Activated CD4-positive, alpha-beta T cell treated with anti-CD3 and anti-CD28 coated beads, Interleukin-2, amount 50 U/mL, for 4 hours (primary cell): ENCODE measurements around the gene PARP1.

ENCODE experiments used
- DNase-seq, 2 experiments: peaks; one replicate each; pipeline ENCODE4 v3.0.0-alpha.2; 2020

The PARP1 gene

DNA sequence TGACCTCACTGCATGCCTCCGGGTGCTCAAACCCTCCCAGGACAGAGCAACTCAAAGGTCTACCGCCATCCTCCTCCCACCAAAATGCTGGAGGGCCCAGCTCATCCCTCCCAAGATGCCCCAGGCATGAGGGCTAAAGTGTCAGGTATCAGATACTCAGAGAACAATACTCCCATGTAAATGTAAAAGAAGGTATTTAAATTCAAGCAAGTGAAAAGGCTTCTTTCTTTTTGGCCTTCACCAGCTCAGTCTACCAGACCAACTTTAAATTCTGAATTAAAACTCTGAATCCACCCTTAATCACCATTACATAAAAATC, 3.0 kb downstream of the PARP1 start:
- no peak for DNase-seq

- no peak for DNase-seq
Measured at GRCh38 chr1:226404063-226404903, 3.6 kb downstream of the PARP1 start.

- no peak for DNase-seq
Measured at GRCh38 chr1:226403201-226404034, 4.5 kb downstream of the PARP1 start.

GRCh38 chr1:226402739-226403165, 5.1 kb downstream of the PARP1 start:
- DNase-seq: no peak

DNA sequence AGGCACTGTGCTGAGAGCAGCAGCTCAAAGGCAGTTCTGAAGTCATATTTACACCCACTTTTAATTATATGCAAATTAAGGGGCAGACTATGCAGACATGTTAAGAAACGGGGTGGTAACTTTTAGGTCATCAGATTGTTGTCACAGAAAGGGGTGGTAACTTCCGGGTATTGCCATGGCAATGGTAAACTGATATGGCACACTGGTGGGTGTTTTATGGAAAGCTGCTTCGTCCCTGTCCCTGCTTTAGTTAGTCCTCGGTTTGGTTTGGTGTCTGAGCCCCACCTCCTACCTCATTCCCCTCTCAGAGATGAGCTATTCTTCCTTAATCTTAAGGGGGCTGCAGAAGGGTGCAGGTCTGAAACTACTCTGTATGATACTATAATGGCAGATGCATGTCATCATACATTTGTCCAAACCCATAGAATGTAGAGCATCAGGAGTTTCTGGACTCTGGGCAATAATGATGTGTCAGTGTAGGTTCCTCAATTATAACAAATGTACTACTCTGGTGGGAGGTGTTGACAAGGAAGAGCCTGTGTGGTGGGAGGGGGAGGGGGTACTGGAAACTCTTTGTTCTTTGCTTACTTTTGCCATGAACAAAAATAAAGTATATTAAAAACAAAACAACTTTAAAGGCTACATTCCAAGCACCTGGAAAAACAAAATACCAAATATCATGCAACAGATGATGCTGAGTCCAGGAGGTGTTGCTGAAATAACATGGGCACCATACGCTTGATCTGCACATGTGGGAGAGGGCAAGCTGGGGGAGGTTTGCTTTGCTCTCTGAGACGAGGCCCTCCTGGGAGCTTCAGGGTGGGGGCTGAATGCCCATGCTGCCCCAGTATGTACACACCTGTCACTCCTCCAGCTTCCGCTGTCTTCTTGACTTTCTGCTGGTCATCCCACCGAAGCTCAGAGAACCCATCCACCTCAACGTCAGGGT, 6.3 kb downstream of the PARP1 start:
- no peak for DNase-seq

- no peak for DNase-seq
Measured at GRCh38 chr1:226400519-226401354, 7.2 kb downstream of the PARP1 start.

DNA sequence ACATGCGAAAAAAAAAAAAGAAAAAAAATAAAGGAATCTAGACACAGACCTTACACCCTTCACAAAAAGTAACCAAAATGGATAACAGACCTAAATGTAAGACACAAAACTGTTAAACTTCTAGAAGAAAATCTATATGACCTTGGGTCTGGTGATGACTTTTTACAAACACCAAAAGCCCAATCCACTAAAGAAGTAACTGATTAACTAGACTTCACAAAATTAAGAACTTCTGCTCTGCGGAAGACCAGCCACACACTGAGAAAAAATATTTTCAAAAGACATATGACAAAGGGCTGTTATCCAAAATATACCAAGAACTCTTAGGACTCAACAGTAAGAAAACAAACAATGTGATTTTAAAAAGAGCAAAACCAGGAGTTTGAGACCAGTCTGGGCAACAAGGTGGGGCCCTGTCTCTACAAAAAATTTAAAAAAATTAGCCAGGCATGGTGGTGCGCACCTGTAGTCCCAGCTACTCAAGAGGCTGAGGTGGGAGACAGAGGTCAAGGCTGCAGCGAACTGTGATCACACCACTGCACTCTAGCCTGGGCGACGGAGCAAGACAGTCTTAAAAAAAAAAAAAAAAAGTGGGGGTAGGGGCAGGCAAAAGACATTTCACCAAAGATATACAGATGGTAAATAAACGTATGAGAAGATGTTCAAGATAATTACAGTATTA, 9.8 kb downstream of the PARP1 start:
- DNase-seq: no peak

- DNase-seq: no peak
Measured at GRCh38 chr1:226397011-226397926, 10.6 kb downstream of the PARP1 start.

DNA sequence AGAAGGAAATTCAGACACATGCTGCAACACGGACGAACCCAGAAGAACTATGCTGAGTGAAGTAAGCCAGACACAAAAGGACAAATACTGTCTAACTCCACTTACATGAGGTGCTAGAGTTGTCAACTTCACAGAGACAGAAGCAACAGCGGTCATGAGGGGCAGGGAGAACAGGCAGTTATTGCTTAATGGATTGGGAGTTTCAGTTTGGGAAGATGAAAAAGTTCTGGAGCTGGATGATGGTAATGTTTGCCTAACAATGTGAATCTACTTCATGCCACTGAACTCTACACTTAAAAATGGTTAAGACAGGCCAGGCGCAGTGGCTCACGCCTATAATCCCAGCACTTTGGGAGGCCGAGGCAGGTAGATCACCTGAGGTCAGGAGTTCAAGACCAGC, 12.1 kb downstream of the PARP1 start:
- no peak for DNase-seq

DNA sequence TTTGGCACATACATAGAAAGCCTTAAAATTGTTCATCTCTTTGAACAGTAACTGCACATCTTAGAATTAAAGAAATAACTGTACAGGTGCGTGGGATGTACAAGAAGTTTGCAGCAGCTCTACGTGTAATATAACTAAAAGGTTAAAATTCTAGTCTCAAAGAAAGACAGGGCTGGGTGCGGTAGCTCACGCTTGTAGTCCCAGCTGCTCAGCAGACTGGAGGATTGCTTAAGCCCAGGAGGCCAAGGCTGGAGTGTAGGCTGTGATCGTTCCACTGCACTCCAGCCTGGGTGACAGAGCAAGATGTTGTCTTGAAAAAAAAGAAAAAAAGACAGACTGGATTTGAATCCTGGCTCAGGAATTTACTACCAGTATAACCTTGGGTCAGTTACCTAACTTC, 13.4 kb downstream of the PARP1 start:
- no peak for DNase-seq

- no peak for DNase-seq
Measured at GRCh38 chr1:226390681-226391080, 17.2 kb downstream of the PARP1 start.

DNA sequence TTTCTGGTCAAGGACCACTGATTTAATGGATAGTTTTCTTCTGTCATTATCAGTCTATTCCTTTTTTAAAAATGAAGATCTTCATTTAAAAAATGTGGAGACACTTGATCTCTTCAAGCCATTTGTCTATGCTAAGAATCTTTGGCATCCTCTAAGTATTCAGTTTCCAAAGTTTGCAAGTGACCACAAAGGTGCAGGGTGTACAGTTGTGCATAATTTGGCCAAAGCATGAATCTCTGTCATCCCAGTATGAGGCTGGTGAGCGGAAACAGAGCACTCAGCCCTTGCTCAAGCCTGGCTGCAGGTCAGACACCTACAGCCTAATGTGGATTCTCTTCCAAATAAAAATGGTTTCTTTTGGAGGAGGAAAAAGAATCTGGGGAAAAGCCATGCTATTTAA, 19.8 kb downstream of the PARP1 start:
- no peak for DNase-seq

DNA sequence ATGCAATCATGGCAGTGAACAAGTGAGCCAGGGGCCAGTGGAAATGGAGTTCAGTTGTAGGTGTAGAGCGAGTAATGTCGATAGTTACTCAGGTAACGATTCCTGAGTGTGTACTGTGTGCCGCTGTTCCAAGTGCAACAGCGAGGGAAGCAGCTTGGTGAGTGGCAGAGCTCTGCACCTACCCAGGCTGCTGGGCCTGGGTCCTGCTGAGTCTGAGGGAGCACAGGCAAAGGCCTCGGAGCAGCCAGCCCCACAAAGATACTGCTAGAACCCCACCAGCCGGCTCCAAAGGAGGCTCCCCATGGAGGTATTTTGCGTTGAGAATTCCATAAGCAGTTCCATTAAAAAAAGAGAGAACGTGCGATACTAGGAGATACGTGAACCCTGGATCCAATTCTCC, 23.2 kb downstream of the PARP1 start:
- no peak for DNase-seq

DNA sequence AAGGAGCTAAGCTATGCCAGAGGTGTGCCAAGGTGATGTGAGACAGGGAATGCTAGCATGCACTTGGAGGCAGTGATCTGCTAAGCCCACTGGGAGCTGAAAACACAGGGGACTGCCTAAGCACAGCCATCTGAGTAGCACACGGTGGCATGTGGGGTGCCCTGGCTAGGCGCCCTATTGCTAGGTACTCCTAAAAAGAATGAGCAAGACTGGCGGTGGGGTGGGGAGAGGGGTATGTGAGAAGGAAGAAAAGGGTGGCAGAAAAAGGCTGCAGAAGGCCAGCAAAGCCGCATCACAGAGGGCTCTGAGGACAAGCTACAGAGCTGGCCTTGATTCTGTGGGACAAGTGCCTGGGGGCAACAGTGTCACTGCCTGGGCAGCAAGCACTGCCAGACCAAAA, 23.9 kb downstream of the PARP1 start:
- no peak for DNase-seq

GRCh38 chr1:226382030-226382429, 25.9 kb downstream of the PARP1 start:
- no peak for DNase-seq

DNA sequence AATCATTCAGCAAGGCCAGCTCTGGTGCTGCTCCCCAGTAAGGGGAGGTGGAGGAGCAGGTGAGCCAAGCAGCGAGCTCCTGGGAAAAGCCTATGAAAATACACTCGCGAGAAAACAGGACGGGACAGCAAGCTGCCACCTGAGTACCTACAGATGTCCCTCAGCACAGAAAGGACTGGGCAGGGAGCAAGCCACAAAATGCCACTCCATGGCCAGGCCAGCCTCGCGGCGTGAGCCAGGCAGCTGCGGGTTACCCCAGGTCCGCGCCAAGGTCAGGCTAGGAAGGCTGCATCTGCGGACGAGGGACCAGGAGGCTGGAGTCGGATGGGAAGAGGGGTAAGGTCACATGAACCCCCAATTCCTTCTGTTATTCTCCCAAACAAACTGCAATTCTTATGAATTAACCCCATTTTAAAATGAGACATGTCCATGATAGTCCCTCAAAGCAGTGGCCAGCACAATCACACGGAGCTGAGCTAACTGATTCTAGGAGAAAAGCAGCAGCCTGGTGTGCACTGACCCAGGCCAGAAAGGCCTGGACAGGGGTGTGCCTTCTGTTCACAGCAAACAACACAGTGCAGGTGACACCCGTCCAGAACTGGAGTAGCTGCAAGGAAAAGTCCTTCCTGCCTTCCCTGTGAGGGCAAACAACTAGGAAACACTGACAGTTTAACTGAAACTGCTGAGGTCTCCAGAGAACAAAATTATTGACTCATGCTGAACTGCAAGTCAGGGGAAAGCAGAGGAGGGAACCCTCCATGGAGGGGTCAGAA, 26.5 kb downstream of the PARP1 start:
- no peak for DNase-seq

DNA sequence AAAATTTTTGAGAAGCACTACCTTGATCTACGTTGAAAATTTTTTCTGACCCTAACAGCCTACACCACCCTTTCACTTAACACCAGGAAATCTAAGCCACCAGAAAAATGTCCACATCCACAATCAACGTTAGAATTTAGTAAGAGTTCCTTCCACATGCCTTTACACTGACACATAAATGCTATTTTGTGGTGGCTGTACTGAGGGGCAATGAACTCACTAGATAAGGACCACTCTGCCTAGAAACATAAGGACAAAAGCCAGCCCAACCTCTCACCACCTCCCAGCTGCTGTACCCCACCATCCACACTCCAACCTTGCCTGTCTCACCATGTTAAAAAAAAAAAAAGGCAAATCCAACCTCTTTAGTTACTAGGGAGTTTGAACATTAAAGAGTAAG, 29.8 kb downstream of the PARP1 start:
- no peak for DNase-seq

GRCh38 chr1:226376300-226376699, 31.6 kb downstream of the PARP1 start:
- no peak for DNase-seq

GRCh38 chr1:226373376-226373775, 34.5 kb downstream of the PARP1 start:
- DNase-seq: no peak

DNA sequence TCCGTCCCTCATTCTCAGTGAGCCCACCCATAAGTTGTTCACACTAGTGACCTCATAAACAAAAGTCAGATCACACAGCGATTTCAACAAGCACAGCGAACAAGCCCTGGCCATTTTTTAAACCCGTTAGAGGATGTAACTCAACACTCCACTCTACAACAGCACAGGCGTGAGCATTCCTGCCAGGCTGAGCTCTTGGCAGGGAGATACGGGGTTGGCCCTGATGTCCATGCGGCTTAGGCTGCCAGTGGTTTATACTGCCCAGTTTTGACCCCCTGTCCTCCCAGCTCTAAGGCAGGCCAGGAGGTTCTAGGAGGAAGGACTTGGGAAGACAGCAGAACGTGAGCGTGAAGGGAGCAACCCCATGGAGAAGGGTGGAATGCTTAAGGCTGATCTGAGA, 35.0 kb downstream of the PARP1 start:
- no peak for DNase-seq
